Activated CD4-positive, alpha-beta T cell treated with anti-CD3 and anti-CD28 coated beads, Interleukin-2, Interleukin-6, amounts not matched to agents 100 ng/mL and 50 ng/mL, durations not matched to agents 16 hours and 8 hours (primary cell): ENCODE measurements around the gene MMRN2.
A peak's percentile ranks its signal among the peaks of the same experiment; 100 is the strongest.
"Not testable (repeated sequence)": the region's sequence is repeated elsewhere in the genome, so short reads cannot be mapped to it uniquely, and the experiment has no call there.

ENCODE experiments used
- DNase-seq: peaks from one replicate; pipeline ENCODE4 v3.0.0-alpha.2; 2020

MMRN2 gene

GRCh38 chr10:86937502-86938154 is 19.8 kb downstream of the MMRN2 start:
- no peak for DNase-seq

GRCh38 chr10:86936661-86937501 is 20.5 kb downstream of the MMRN2 start:
- no peak for DNase-seq

GRCh38 chr10:86934162-86934711 is 23.2 kb downstream of the MMRN2 start:
- not testable (repeated sequence) for DNase-seq

GRCh38 chr10:86932674-86933073 is 24.7 kb downstream of the MMRN2 start:
- no peak for DNase-seq

GRCh38 chr10:86931872-86932271 is 25.5 kb downstream of the MMRN2 start:
- DNase-seq: no peak

- no peak for DNase-seq
Measured at GRCh38 chr10:86929468-86930380, 27.7 kb downstream of the MMRN2 start.

GRCh38 chr10:86922553-86922961 is 34.9 kb downstream of the MMRN2 start:
- no peak for DNase-seq

- no peak for DNase-seq
Measured at GRCh38 chr10:86918022-86918471, 39.4 kb downstream of the MMRN2 start.

- no peak for DNase-seq
Measured at GRCh38 chr10:86914734-86915133, 42.7 kb downstream of the MMRN2 start.

- no peak for DNase-seq
Measured at GRCh38 chr10:86905429-86905828, 52.0 kb downstream of the MMRN2 start.

- DNase-seq: no peak
Measured at GRCh38 chr10:86904600-86904999, 52.8 kb downstream of the MMRN2 start.

GRCh38 chr10:86900955-86901354 is 56.5 kb downstream of the MMRN2 start:
- DNase-seq: no peak

- DNase-seq: peak; percentile 61
Measured at GRCh38 chr10:86899670-86900276, 57.6 kb downstream of the MMRN2 start.

- no peak for DNase-seq
Measured at GRCh38 chr10:86899132-86899531, 58.3 kb downstream of the MMRN2 start.

- no peak for DNase-seq
Measured at GRCh38 chr10:86898511-86898910, 58.9 kb downstream of the MMRN2 start.

- DNase-seq: no peak
Measured at GRCh38 chr10:86889997-86890396, 67.4 kb downstream of the MMRN2 start.

GRCh38 chr10:86888585-86889381 is 68.6 kb downstream of the MMRN2 start:
- DNase-seq: peak; percentile 82
